ENCODE results near the gene EXOC2.
"Not testable (repeated sequence)": the region's sequence is repeated elsewhere in the genome, so short reads cannot be mapped to it uniquely, and the experiment has no call there.

Gene EXOC2

GRCh38 chr6:710601-711571, 17.9 kb upstream of the EXOC2 start:
- DNase-seq (ENCODE audit: low spot score) = no peak

GRCh38 chr6:709471-710056, 16.6 kb upstream of the EXOC2 start:
- no peak for DNase-seq (ENCODE audit: low spot score)

GRCh38 chr6:708237-708598, 15.3 kb upstream of the EXOC2 start:
- DNase-seq (ENCODE audit: low spot score) = no peak

GRCh38 chr6:707576-708236, 14.8 kb upstream of the EXOC2 start:
- no peak for DNase-seq (ENCODE audit: low spot score)

- DNase-seq (ENCODE audit: low spot score) = no peak
Measured at GRCh38 chr6:706819-707381, 14.0 kb upstream of the EXOC2 start.

GRCh38 chr6:706146-706545, 13.2 kb upstream of the EXOC2 start:
- DNase-seq (ENCODE audit: low spot score) = no peak

GRCh38 chr6:705047-705446, 12.1 kb upstream of the EXOC2 start:
- no peak for DNase-seq (ENCODE audit: low spot score)

- no peak for DNase-seq (ENCODE audit: low spot score)
Measured at GRCh38 chr6:704046-704445, 11.1 kb upstream of the EXOC2 start.

GRCh38 chr6:703552-703951, 10.6 kb upstream of the EXOC2 start:
- DNase-seq (ENCODE audit: low spot score) = no peak

- no peak for DNase-seq (ENCODE audit: low spot score)
Measured at GRCh38 chr6:701700-702479, 9.0 kb upstream of the EXOC2 start.

GRCh38 chr6:701215-701614, 8.3 kb upstream of the EXOC2 start:
- DNase-seq (ENCODE audit: low spot score) = no peak

- no peak for DNase-seq (ENCODE audit: low spot score)
Measured at GRCh38 chr6:700490-700889, 7.6 kb upstream of the EXOC2 start.

GRCh38 chr6:699319-699718, 6.4 kb upstream of the EXOC2 start:
- DNase-seq (ENCODE audit: low spot score) = no peak

GRCh38 chr6:694431-695126, 1.6 kb upstream of the EXOC2 start:
- not testable (repeated sequence) for DNase-seq (ENCODE audit: low spot score)

GRCh38 chr6:693723-694009, 727 bp upstream of the EXOC2 start:
- DNase-seq (ENCODE audit: low spot score) = no peak

GRCh38 chr6:692356-692851, 535 bp downstream of the EXOC2 start:
- peak; percentile 45 for DNase-seq (ENCODE audit: low spot score)

GRCh38 chr6:689223-689622, 3.7 kb downstream of the EXOC2 start:
- no peak for DNase-seq (ENCODE audit: low spot score)

GRCh38 chr6:686497-686896, 6.4 kb downstream of the EXOC2 start:
- DNase-seq (ENCODE audit: low spot score) = no peak

GRCh38 chr6:684831-685636, 7.9 kb downstream of the EXOC2 start:
- DNase-seq (ENCODE audit: low spot score) = no peak

- DNase-seq (ENCODE audit: low spot score) = no peak
Measured at GRCh38 chr6:683742-684440, 9.0 kb downstream of the EXOC2 start.
